ENCODE results near the gene SDK2.

The SDK2 gene

GRCh38 chr17:73630965-73631595, 13.2 kb downstream of the SDK2 start:
- no peak for DNase-seq

DNA sequence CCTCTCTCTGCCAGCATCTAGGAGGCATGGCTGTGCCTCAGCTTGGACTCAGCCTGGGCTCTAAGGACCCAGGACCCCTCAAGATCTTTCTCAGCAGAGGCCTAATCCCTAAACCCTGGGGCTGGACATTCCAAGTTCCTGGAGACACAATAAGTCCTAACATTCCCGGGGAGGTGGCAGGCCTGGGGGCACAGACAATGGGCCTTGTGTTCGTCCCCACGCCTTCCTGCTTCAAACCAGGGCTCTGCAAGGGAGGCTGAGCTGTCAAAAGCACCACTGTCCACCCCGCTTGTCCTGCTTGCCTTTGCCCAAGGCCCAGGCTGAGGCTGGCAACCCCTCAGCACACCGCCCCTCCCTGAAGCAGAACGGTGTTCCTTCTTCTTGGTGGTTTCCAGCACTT, 13.7 kb downstream of the SDK2 start:
- DNase-seq, result no peak

DNA sequence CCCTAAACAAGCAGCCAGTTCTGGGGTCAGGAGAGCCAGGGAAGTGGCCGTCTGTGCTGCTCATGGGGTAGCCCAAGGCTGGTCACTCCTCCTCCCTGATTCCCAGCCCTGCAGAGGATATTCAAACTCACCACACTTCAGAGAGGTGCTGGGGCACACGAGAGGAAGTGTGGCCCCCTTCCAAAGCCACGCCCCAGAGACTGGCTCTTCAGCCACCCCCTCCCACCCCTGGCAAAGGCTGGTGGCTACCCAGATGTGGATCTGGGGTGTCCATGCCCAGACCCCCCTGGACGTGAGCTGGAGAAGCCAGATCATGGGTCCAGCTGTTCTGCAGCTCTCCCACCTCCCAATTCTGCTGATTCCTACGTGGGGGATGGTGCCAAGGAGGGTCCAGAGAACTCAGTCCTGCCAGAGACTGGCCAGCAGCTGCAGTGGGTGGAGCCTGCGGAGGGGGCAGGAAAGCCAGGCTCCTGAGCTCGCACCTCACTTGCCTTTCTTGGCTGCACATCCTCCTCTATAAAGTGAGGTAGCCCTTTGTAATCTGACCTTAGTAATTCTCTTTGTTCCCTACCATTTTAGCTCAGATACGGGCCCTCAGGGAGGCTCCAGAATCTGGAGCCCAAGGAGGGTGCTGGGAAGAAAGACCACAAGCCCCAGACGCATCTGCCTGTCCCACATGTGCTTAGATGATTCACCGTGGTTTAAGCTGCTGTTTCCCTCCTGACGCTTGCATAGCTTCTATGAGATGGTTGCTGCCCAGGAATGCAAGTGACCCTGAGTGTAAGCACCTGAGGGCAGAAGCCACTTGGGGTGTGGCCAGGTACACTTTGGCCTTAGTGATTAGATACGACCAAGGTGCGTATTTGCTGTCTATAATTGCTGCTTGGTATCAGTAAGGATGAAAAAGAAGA, 15.3 kb downstream of the SDK2 start:
- DNase-seq, result no peak

DNA sequence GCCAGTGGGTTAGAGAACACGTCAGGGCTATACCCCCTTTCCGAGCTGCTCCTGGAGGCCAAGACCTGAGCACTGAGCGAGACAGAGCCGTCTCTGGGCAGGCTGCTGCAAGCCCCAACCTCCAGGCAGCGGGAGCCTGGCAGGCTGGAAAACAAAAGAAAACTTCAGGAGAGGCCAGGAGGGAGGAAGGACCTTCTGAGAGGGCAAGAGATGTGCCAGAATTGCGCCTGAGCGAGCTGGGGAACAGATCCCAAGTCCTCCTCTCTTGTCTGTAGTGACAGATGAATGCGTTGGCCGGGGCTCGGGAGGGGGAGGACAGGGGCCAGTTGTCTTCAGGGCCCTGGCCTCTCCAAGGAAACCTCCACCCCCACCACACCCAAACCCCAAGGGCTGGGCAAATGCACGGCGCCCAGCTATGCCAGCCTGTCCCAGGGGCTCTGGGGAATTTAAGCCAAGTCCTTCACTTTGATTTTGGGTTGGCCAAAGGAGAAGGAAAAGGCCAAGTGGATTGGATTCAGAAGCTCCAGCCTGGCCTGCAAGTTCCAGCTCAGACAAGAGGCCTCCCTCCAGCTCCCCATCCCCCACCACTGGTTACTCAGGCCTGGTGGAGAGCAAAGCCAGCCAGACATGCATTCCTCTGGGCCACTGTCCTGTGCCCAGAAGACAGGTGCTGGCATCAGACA, 18.1 kb downstream of the SDK2 start:
- no peak for DNase-seq

DNA sequence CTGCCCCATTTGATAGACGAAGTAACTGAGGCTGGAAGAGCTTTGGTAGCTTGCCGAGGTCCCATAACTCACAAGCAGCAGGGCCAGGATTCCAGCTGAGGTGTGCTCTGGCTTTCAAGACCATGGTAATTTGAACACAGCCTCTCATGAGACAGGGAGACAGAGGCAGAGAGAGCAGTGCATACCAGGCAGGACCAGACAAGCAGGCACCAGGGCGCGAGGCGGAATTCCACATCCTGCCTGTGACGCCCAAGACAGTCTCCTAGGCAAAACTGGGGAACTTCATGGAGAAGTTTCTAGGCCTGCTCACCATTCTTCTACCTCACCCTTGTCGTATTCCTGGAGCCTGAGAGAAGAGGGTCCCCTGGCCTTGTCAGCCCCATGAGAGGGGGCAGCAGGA, 19.2 kb downstream of the SDK2 start:
- DNase-seq, result no peak

DNA sequence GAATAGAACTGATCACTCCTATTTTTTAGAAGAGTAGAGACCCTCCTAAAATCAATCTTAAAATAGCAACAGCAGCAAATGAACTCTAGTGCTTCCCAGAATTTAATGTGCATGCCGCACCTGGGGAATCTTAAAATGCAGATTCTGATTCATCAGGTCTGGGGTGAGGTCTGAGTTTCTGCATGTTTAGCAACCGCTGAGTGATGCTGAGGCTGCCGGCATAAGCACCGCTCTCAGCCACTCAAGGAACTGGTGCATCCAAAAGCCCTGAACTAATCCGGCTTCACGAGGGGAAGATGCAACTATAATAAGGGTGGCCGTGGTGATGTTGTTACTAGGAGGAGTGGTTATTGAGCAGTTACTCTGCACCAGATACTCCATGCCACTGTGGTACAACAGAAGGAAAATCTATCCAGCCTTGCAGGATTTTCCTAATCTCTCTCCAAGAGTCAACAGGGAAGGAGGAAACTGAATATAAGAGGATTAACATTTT, 19.7 kb downstream of the SDK2 start:
- DNase-seq, result no peak

- DNase-seq, result no peak
Measured at GRCh38 chr17:73623818-73624217, 20.4 kb downstream of the SDK2 start.

DNA sequence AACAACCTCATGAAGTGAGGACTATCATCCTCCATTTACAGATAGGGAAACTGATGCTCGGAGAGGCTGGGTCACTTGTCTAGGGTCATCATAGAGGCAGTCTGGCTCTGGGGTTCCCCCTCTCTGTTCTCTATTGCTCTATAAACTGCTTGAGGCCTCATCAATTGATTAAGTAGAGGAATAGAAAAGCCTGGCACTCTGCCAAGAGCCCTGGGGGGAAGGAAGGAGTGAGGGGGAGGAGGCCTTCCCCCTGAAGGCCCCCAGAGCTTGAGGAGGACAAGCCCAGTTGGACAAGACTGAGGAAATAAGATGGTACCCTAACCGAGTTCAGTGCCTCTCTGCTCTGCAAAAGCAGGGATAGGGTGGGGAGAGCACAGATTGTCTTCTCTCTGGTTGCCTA, 21.0 kb downstream of the SDK2 start:
- DNase-seq, result no peak

- DNase-seq, result no peak
Measured at GRCh38 chr17:73622381-73622780, 21.9 kb downstream of the SDK2 start.

DNA sequence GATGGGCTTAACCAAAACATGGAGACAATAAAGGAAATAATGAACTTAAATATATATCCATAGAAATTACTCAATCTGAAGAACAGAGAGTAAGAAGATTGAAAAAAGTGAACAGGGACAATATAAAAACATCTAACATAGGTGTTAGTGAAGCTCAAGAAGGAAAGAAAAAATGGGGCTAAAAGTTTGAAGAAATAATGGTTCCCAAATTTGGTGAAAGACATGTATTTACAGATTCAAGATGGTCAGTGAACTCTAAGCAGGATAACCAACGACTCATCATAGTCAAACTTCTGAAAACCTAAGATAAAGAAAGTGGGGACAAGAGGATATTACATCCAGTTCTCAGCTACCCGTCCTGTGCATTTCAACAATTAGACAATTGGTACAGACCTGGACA, 22.6 kb downstream of the SDK2 start:
- no peak for DNase-seq

- no peak for DNase-seq
Measured at GRCh38 chr17:73620414-73620813, 23.8 kb downstream of the SDK2 start.

DNA sequence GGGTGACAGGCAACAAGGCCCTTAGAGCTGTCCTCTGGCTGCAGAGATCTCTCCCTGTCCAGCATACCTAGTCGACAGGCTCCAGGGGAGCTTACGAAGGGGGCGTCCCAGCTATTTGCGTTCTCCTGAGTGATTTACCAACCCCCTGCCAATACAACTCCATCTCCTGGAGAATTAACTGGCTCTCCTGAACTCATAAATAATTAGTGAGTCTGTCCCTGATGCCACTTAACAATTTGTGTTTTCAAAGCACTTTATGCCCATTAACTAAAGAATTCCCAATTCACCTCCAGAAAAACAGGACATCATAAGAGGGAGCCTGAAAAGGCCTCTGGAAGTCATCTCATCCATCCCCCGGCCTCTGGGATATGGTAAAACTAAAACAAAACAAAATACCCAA, 26.7 kb downstream of the SDK2 start:
- DNase-seq, result no peak

DNA sequence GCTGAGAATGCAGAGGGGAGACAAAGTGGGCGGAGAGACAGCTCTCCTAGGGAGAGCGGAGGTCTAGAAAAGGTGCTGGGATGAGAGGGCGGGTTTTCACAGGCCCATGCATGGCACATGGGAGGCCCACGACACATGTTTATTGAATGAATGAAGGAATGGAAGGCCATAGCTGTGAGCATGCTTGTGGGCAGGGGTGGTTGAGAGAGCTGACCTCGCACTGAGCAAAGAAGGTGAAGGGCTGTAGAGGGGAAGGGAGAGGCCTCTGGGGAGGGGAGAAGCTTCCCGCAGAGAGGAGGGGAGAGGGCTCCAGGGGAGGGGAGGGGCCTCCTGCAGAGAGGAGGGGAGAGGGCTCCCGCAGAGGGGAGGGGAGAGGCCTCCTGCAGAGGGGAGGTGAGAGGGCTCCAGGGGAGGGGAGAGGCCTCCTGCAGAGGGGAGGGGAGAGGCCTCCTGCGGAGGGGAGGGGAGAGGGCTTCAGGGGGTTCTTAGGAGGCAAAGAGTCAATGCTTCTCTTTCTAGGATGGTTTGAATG, 27.3 kb downstream of the SDK2 start:
- no peak for DNase-seq

GRCh38 chr17:73616120-73616872, 27.9 kb downstream of the SDK2 start:
- no peak for DNase-seq

DNA sequence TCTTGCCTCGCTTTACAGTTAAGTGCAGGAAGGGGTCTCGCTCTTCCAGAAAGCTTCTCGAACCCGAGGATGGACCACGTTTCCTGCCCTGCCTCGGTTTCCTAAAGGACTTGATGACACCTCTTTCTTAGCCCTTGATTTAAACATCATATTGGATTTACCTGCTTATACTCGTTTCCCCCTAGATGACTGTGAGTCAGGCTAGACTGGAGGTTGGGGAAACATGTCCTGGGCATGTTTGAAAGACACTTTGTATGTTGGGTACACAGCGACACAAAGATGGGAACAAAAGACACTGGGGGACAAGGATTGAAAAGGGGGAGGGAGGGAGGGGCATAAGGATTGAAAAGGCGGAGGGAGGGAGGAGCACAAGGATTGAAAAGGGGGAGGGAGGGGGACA, 30.0 kb downstream of the SDK2 start:
- no peak for DNase-seq

DNA sequence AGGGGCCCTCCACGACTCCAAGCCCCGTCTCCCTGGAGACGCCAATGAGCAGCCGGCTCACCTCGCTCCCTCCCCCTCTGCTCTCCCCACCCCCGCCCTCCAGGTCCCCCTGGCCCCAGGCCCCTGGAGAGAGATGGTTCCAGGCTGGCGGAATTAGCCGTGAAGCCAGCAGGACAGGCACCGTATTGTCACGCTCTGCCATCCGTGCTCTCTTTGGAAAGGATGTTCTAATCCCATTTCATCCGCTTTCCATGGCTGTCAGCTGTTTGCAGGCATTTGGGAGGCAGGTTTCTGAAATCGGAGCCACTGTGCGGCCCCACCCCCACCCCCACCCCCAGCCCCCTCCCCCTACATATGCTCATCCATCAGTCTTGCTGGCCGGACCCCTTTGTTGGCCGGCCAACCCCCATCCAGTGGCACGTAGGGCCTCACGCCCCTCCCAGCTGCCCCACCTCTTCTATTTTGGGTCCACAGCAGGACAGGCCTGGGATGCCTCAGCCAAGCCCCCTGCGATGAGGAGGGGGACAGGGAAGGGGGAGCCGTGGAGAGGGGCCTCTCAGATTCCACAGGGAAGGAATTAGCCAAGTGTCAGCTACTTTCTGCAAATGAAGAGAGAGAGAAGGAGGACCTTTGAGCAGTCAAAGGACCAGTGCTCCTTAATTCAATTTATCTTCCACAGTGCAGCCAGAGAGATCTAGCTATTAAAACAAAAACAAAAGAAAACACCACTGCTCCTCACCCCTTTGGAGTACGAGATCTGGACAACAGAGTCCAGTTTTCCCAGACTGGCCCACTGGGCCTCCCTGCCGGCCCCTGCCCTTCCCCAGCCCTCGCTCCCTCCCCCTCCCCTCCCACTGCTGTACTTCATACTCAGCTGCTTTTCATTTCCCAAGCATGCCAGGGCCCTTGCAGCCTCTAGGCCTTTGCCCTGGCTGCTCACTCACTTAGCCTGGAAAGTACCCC, 30.7 kb downstream of the SDK2 start:
- DNase-seq, result no peak

DNA sequence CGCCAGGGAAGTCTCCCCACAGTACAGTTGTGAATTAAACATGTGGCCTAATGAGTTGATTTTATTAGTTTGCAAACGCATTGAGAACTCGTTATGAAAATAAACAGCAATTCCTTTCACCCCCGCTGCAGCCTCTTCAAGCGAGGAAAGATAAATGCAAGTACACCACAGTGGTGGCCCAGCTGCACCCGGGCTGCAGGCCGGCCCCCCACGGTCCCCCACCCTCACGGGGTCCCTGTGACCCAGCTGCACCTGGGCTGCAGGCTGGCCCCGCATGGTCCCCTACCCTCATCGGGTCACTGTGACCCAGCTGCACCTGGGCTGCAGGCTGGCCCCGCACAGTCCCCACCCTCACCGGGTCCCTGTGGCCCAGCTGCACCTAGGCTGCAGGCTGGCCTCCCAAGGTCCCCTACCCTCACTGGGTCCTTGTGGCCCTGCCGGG, 32.2 kb downstream of the SDK2 start:
- DNase-seq, result no peak

DNA sequence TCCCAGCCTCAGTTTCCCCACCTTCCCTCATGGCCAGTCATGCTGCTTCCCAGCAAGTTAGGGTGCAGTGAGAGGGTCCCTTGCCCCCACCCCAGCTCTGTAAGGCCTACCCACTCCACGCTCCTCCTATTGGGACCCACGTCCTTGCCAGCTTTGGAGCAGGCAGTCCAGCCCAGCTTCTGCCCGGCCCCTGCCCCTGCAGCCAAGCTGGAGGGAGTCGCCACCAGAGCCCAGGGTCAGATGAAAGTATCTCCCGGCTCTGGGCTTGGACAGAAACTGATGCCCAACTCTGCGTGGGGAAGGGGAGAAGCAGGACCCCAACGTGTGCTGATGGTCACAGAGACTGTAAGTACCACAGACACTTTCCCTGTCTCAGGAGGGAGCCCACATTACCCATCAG, 32.6 kb downstream of the SDK2 start:
- DNase-seq, result no peak

- no peak for DNase-seq
Measured at GRCh38 chr17:73610331-73610911, 33.8 kb downstream of the SDK2 start.

DNA sequence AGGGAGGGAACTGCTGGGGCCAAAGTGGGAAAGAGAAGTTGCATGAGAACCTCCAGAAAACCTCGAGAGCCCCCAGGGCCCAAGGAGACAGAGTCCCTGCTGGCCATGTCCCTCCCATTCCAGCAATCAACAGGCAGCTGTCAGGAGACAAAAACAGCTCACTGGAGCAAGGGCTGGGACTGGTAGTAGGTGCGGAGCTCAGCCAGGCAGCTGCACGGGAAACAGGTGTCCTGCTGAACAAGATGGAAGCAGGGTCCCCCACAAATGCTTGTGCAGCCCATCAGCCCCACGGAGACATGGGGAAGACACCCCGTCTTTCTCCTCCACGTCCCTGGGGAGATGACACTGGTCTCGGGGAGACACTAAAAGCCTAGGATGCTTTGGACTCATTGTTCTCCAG, 34.5 kb downstream of the SDK2 start:
- DNase-seq, result no peak

DNA sequence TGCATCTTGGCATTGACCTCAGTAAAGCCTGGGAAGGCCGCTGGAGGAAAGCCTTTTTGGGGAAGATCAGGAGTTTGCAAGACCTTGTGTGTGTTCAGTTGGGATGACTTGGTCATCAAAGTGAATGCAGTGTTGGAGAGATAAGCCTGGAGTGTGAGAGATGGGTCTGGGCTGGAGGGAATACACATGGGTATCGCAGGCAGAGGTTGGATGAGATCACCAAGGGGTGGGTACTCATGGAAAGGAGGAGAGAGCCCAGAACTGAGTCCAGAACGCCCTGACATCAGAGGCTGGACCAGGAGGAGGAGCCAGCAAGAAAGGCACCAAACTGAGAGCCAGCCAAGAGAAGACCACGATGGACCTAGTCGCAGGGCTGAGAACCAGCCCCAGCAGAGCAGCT, 35.2 kb downstream of the SDK2 start:
- no peak for DNase-seq

All from CD4-positive, alpha-beta T cell treated with Interleukin-15 for 1 hour (primary cell).